ENCODE measurements around the gene MYMX. TPM values are rescaled to one million over a fixed set of nuclear protein-coding genes. Genes with fewer than 3 reads are reported as not detected.

MYMX gene
- not detected for total RNA-seq
- under 1 TPM in 1 of 2 donors, not detected in 1; 0.21 TPM for polyA plus RNA-seq
- long read RNA-seq, donor 1 = 0 reads
- long read RNA-seq, donor 2 = 0 reads
- long read RNA-seq, donor 3 = 0 reads
- long read RNA-seq, donor 4 = 0 reads
- long read RNA-seq, donor 5 = 0 reads

DNA sequence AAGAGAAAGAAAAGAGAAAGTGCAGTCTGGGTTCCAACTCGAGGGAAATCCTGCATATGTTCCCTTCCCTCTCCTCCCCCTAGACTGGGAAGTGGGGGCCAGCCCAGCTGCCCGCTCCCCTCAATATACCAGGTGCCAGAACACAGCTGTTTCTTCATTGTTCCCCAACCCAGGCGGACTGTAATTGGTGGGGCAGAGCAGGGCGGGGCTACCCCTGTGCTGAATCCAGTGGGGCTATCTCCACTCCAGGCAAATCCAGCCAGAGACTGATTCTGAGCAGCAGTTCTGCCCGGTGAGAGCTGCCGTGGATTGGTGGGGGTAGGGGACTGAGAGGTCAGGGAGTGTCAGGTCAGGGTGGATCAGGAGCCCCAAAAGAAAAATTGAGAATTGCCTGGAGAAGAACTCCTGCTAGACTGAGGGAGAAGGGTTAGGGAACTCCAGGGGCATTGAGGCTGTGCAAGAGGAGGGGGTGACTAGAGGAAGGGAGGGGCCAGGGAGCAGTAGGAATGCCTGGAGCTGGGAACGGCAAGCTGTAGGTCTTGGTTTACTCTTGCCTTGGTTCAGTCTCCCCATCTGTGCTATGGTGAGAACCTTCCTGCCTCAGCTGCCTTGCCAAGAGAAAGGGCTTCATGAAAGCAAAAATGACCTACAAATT lies at the start of gene MYMX:
TSS of gene MYMX (plus strand) at position 250 of the 655 bp plus-strand sequence. CDS start 546 bp downstream, outside the sequence.
- ATAC-seq (ENCODE audit: insufficient read depth, low FRiP score) = no peak
- peak within 1 kb of the TSS; percentile 59 to 77 for H3K27ac ChIP-seq (ENCODE audit: low read depth in 1 of 2, low read length in 1 of 2)
- no peak for TF ChIP-seq CTCF (IDR thresholded peaks at IDR 0.05; ENCODE audit: control extremely low read depth, extremely low read depth)
- 35 to 48% methylated on average over 7 of the region's 7 CpGs for WGBS, 2 donors
- H3K4me1 ChIP-seq (ENCODE audit: control insufficient read depth in 5 of 5, insufficient read depth in 5 of 5, low read length in 5 of 5) = peaks cover 8 to 46% (median 22%) of the 10 kb centered on the region in 5 donors
- peak in 2 of 3 donors; percentile 56 to 72 for DNase-seq
- peak within 1 kb of the TSS in 1 of 2 donors; percentile 11 for H3K9ac ChIP-seq (ENCODE audit: insufficient read depth in 1 of 2, low read length in 2 of 2)
- no peaks in the 10 kb centered on the region for H3K27me3 ChIP-seq (ENCODE audit: control insufficient read depth in 3 of 3, insufficient read depth in 3 of 3, low read length in 2 of 3)
- H3K4me3 ChIP-seq = no peak within 1 kb of the TSS
- no peaks in the 10 kb centered on the region for H3K36me3 ChIP-seq (ENCODE audit: control insufficient read depth in 4 of 4, insufficient read depth in 4 of 4, low read length in 4 of 4)
- H3K9me3 ChIP-seq (ENCODE audit: control insufficient read depth in 4 of 4, insufficient read depth in 3 of 4, low read length in 3 of 4) = no peaks in the 10 kb centered on the region

DNA sequence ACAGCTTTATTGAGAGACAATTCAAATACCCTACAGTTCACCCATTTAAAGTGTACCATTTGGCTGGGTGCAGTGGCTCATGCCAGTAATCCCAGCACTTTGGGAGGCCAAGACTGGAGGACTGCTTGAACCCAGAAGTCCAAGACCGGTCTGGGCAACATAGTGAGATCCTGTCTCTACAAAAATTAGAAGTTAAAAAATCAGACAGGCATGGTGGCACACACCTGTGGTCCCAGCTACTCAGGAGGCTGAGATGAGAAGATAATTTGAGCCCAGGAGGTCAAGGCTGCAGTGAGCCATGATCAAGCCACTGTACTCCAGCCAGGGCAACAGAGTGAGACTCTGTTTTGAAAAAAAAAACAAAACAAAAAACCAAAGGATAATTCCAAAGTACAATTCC lies 49.2 kb upstream of the MYMX start:
- no peak for TF ChIP-seq CTCF (IDR thresholded peaks at IDR 0.05; ENCODE audit: control extremely low read depth, extremely low read depth)
- Histone ChIP-seq H3K4me1 (ENCODE audit: control insufficient read depth in 5 of 5, insufficient read depth in 5 of 5, low read length in 5 of 5) (peaks cover 0 to 2% (median 0%) of the 10 kb centered on the region in 5 donors), H3K9me3 (ENCODE audit: control insufficient read depth in 4 of 4, insufficient read depth in 3 of 4, low read length in 3 of 4) (peaks cover 0 to 2% (median 0%) of the 10 kb centered on the region in 4 donors), H3K27ac (ENCODE audit: low read depth in 1 of 2, low read length in 1 of 2) (no peak overlapping the region), H3K36me3 (ENCODE audit: control insufficient read depth in 4 of 4, insufficient read depth in 4 of 4, low read length in 4 of 4) (no peaks in the 10 kb centered on the region), H3K27me3 (ENCODE audit: control insufficient read depth in 3 of 3, insufficient read depth in 3 of 3, low read length in 2 of 3) (no peaks in the 10 kb centered on the region), H3K4me3 (no peak overlapping the region), H3K9ac (ENCODE audit: insufficient read depth in 1 of 2, low read length in 2 of 2) (no peak overlapping the region)
- ATAC-seq (ENCODE audit: insufficient read depth, low FRiP score) (no peak), DNase-seq (no peak)
- 96 to 97% methylated on average over 1 of the region's 1 CpG for WGBS, 2 donors

GRCh38 chr6:44169154-44169553 lies 47.6 kb upstream of the MYMX start:
- no peak overlapping the region for H3K27ac ChIP-seq (ENCODE audit: low read depth in 1 of 2, low read length in 1 of 2)
- ATAC-seq (ENCODE audit: insufficient read depth, low FRiP score) = no peak
- no peak overlapping the region for H3K9ac ChIP-seq (ENCODE audit: insufficient read depth in 1 of 2, low read length in 2 of 2)
- peaks cover 0 to 6% (median 0%) of the 10 kb centered on the region in 5 donors for H3K4me1 ChIP-seq (ENCODE audit: control insufficient read depth in 5 of 5, insufficient read depth in 5 of 5, low read length in 5 of 5)
- H3K9me3 ChIP-seq (ENCODE audit: control insufficient read depth in 4 of 4, insufficient read depth in 3 of 4, low read length in 3 of 4) = peaks cover 0 to 2% (median 0%) of the 10 kb centered on the region in 4 donors
- no peak for TF ChIP-seq CTCF (IDR thresholded peaks at IDR 0.05; ENCODE audit: control extremely low read depth, extremely low read depth)
- no peaks in the 10 kb centered on the region for H3K27me3 ChIP-seq (ENCODE audit: control insufficient read depth in 3 of 3, insufficient read depth in 3 of 3, low read length in 2 of 3)
- 62 to 76% methylated on average over 9 of the region's 9 CpGs for WGBS, 2 donors
- H3K36me3 ChIP-seq (ENCODE audit: control insufficient read depth in 4 of 4, insufficient read depth in 4 of 4, low read length in 4 of 4) = no peaks in the 10 kb centered on the region
- no peak overlapping the region for H3K4me3 ChIP-seq
- DNase-seq = no peak
